SK-N-MC (cell line): Measurements from ENCODE around the gene UTP25.

ENCODE experiments used
- EZH2 ChIP-seq: fragments of 200-600 bp; sonication (generic); IDR thresholded peaks from one replicate; pipeline ENCODE4 v1.6.1; 2017; ENCODE audit warnings: antibody characterized with exemption
- POLR2AphosphoS5 ChIP-seq: IDR thresholded peaks from 2 replicates; pipeline ENCODE4 v1.6.1; 2012; ENCODE audit warnings: mild to moderate bottlenecking, low read depth, low read length, borderline replicate concordance

DNA sequence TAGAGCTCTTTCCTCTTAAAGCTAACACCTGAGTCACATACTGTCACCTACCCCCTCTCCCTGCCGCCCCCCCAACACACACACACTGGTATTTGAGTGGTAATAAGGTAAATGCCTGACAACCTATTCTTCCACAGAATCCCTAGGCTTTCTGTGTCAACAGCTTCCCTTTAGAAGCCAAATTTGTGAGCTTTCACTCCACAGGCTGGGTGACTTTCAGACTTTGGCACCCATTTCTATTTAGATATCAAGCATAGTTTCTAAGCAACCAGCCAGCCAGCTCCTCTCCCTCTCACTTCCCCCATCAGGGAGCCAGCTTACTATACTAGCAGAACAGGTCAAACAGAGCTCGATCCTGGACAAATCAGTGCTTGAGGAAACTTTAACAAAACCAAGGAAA, 40.2 kb upstream of the UTP25 start:
- TF ChIP-seq POLR2AphosphoS5 = no peak
- TF ChIP-seq EZH2 = no peak
